Stimulated activated CD8-positive, alpha-beta memory T cell treated with anti-CD3 and anti-CD28 coated beads, Interleukin-15, amount 100 ng/mL, for 24 hours (primary cell): ENCODE data around the gene TIGD3.

Experiments
- DNase-seq: peaks from one replicate; pipeline ENCODE4 v3.0.0-alpha.2; 2020; ENCODE audit warnings: low read depth

TIGD3 gene

GRCh38 chr11:65390099-65390941, 35.8 kb downstream of the TIGD3 start:
- DNase-seq: no peak

DNA sequence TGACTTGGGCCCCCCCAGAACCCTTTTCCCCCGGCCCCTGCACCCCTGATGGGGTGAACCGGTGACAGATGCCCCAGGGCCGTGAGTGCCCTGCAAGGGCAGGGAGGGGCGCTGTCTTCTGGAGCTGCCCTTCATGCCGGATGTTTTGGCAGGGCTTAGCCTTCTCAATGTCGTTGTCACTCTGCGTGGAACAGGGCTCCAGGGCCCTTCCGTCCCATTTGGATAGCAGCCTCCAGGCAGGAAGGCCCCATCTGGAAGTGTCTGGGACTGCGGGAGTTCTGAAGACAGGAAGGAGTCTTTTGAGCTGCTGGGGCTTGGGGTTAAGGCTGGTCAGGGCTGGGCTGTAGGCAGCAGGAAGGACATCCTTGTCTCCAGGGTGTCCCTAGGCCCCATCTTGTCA, 36.4 kb downstream of the TIGD3 start:
- DNase-seq: no peak

DNA sequence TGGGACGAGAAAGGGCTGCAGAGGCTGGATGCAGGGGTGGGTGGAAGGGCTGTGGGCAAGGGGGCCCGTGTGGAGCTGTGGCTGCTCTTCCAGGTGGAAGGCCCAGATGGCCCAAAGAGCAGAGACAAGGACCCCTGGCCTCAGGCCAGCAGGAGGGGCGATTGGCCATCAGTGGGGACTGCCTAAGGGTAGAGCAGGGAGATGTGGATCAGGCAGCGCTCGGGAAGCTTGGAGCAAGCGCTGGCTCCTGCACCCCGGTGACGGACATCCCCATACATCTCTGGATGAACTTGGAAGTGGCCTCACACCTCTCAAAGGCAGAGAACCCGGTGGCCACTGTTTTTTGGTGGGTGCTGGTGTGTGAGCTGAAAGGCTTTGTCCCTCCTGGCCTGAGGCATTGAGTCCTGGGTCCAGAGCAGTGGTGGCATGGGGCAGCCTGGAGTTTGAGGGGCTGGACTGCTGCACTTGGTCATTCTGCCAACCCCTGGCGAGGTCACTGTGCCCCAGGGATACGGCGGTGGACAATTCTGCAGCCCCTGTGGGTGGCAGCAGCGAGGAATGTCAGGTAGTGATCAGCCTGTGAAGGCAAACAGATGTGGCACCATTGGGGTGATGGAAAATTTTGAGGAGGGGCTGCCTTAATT, 37.8 kb downstream of the TIGD3 start:
- no peak for DNase-seq

DNA sequence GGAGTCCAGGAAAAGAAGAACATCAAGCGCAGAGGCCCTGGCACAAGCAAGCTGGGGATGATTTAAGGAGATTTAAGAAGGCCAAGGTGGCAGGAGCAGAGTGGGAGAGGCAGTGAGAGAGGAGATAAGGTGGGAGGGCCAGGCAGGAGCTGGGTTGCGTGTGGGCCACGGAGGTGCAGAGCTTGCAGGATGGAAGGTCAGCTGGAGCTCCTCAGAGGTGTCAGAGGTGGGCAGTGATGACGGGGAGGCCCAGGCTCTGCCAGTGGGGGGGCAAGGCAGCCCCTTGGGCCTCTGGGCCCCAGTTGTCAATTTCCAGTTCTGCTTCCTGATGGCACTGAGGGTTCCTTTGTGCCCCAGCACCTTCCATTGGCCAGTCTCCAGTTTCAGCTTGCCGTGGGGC, 38.3 kb downstream of the TIGD3 start:
- no peak for DNase-seq

DNA sequence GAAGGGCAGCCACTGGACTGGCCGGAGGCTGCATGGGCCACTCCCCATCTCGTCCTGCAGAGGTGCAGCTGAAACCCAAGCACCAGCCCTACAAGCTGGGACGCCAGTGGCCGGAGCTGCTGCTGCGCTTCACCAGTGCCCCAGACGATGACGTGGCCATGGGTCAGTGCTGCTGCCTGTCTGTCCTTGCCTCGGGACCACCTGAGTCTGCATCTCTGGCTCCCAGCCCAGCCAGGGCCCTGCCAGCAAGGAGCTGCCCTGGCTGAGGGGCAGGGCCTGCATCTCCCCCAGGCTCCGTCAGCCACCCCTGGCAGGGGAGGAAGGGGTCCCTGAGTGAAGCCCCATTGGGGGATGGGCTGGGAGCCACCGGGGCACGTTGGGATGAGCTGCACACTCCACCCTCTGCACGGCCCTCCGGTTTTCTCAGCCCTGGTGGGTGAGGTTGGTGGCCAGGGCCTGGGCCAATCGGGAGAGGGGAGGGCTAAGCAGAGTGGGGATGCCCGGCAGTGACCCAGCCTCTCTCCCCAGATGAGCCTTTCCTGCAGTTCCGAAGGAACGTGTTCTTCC, 39.0 kb downstream of the TIGD3 start:
- DNase-seq: no peak

- no peak for DNase-seq
Measured at GRCh38 chr11:65394125-65394536, 39.6 kb downstream of the TIGD3 start.

- no peak for DNase-seq
Measured at GRCh38 chr11:65395961-65396530, 41.5 kb downstream of the TIGD3 start.

DNA sequence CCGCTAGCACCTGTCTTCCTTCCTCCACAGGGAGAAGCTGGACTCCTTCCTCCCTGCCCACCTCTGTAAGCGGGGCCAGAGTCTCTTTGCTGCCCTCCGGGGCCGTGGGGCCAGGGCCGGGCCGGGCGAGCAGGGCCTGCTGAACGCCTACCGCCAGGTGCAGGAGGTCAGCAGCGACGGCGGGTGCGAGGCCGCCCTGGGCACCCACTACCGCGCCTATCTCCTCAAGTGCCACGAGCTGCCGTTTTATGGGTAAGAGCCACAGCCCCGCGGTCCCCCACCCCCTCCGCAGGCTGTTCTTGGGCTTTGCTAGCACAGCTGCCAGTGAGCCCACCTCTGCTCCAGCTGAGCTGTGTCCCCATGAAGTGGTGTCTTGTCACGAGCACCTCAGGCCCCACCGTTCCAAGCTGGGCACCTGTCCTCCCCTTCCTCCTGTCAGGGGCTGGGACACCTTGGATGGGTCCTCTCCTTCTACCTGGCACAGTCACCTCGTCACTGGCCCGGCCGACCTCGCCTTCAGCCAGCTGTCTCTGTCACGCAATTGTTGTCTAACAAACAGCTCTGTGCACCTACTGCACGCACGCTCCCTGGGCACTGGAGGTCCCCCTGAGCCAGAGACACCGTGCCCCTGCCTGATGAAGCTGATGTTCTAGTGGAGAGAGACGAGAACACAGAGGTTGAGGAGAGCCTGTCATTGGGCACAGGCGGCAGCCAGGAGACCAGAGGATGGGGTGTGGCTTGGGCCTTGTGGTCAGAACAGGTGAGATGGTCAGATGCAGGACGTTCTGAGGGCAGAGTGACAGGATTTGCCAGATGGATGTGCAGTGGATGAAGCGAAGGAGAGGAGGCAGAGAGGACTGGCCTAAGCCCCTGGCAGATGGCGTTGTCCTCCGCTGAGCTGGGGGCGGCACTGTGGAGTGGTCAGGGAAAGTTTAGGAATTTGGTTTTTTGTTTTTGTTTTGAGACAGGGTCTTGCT, 42.5 kb downstream of the TIGD3 start:
- no peak for DNase-seq

DNA sequence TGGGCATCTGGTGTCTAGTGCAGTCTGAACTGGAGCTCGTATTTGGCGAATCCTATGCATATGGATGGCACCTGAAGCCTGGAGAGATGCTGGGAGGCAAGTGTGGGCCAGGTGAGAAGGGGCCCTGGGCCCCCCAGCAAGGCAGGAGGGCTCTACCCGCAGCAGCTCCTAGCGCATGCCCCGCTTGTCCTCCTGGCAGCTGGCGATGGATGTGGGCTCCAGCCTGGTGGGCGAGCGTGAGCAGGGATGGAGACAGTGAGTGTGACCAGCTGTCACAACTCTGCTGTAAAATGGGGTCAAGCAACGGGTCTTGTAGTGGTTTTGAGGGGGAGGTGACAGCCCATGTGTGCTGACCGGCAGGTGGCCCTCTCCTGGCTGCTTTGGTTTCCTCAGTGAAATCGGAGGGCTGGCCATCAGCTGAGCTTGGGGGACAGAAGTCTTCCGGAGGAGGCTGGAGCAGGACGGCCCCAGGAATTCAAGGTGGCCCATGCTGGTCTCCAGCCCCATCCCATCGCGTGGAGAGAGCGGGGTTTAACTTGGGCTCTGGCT, 43.9 kb downstream of the TIGD3 start:
- no peak for DNase-seq

GRCh38 chr11:65399249-65399648, 44.7 kb downstream of the TIGD3 start:
- DNase-seq: no peak

GRCh38 chr11:65399845-65400244, 45.3 kb downstream of the TIGD3 start:
- no peak for DNase-seq

DNA sequence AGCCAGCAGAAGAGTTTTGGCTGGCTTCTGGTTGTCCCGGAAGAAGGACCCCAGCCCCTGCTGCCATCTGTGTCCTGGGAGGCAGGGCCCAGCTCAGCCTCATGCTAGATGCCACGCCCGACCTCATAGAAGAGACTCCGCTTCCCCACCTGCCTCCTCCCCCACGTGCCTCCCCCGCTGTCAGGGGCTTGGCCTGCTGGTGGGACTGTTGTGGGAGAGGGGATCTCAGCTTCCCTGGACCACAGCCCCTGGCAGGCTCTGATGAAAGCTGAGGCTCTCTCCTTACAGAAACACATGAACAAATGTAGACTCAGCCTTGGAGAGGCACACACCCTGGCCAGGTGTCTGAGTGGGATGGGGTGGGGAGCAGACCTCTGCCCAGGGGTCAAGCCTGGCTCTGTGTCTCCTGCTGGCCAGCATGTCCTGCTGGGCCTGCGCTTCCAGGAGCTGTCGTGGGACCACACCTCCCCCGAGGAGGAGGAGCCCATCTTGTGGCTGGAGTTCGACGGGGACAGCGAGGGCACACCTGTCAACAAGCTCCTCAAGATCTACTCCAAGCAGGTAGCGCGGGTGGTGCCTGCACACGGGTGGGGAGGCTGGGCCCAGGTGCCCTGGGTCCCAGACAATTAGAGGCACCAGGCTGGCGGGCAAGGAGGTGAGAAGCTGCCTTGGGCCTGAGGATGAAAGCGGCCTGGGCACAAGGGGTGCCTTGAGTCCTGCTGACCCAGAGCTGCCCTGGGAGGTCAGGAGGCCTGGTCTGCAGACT, 45.9 kb downstream of the TIGD3 start:
- DNase-seq: no peak

GRCh38 chr11:65401073-65401802, 46.7 kb downstream of the TIGD3 start:
- DNase-seq: no peak

DNA sequence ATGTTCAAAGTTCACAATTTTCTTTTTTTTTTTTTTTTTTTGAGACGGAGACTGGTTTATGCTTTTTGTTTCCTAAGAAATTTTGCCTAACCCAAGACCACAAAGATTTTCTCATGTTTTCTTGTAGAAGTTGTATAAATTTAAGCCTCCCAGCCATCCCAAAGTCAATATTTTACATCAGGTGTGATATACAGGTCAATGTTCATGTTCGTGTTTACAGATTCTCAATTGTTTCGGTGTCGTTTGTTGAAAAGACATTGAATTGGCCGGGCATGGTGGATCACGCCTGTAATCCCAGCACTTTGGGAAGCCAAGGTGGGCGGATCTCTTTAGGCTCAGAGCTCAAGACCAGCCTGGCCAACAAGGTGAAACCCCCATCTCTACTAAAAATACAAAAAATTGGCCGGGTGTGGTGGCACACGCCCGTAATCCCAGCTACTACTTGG, 47.3 kb downstream of the TIGD3 start:
- no peak for DNase-seq

DNA sequence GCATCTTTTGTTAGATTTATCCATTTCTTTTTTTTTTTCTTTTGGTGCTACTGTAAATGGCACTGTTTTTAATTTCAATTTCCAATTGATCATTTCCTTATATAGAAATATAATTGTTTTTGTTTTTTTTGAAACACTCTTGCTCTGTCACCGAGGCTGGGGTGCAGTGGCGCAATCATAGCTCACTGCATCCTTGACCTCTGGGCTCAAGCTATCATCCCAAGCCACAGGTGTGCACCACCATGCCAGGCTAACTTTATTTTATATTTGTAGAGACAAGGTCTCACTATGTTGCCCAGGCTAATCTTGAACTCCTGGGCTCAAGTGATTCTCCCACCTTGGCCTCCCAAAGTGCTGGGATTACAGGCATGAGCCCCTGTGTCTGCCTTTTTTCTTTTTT, 48.2 kb downstream of the TIGD3 start:
- no peak for DNase-seq

- DNase-seq: no peak
Measured at GRCh38 chr11:65403607-65404121, 49.1 kb downstream of the TIGD3 start.

- no peak for DNase-seq
Measured at GRCh38 chr11:65404210-65404609, 49.7 kb downstream of the TIGD3 start.

DNA sequence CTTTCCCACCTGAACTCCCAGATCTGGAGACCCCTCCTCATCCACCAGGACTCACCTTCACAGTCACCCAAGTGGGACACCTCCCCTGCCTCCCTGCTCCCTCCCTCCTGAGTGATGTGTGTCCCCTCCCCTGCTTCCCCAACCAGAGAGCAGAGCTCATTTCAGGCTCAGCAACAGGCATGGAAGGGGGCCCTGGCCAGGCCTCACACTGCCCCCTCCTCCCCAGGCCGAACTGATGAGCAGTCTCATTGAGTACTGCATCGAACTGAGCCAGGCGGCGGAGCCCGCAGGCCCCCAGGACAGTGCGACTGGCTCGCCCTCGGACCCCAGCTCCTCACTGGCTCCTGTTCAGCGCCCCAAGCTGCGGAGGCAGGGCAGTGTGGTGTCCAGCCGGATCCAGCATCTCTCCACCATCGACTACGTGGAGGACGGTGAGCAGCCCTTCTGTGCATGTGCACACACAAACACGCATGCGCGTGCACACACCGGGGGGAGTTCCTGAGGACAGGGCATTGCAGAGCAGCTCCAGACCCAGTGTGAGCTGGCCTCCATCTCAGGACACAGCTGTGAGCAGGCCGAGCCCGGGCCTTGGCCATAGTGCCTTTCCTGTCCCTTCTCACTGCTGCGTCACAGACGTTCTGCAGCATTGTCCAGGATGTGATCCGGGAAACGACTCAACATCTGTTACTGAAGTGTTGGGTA, 50.2 kb downstream of the TIGD3 start:
- no peak for DNase-seq
